CD4-positive, alpha-beta T cell treated with Interleukin-17A for 1 hour (primary cell): ENCODE results near the gene INHBC.
"Not testable (repeated sequence)": the region's sequence is repeated elsewhere in the genome, so short reads cannot be mapped to it uniquely, and the experiment has no call there.

ENCODE experiments used
- DNase-seq: peaks from one replicate; pipeline ENCODE4 v3.0.0-alpha.2; 2020

Gene INHBC

GRCh38 chr12:57488402-57489156 lies 54.0 kb downstream of the INHBC start:
- DNase-seq: no peak

GRCh38 chr12:57489157-57489641 lies 54.6 kb downstream of the INHBC start:
- DNase-seq: no peak

DNA sequence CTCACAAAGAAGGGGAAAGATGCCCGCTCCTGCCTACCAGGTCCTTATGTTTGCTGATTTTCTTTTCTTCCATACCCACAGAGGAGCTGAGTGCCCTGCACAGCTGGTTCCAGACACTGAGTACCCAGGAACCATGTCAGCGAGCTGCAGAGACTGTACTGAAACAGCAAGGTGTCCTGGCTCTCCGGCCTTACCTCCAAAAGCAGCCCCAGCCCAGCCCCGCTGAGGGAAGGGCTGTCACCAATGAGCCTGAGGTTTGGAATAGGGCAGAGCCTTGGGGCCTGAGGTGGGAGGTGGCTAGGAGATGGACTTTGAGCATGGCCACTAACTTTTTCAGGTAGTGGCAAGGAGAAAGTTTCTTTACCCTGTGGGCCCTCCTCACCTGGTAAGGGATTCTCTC lies 55.5 kb downstream of the INHBC start:
- no peak for DNase-seq

- DNase-seq: no peak
Observed at GRCh38 chr12:57491393-57492280, 57.1 kb downstream of the INHBC start.

DNA sequence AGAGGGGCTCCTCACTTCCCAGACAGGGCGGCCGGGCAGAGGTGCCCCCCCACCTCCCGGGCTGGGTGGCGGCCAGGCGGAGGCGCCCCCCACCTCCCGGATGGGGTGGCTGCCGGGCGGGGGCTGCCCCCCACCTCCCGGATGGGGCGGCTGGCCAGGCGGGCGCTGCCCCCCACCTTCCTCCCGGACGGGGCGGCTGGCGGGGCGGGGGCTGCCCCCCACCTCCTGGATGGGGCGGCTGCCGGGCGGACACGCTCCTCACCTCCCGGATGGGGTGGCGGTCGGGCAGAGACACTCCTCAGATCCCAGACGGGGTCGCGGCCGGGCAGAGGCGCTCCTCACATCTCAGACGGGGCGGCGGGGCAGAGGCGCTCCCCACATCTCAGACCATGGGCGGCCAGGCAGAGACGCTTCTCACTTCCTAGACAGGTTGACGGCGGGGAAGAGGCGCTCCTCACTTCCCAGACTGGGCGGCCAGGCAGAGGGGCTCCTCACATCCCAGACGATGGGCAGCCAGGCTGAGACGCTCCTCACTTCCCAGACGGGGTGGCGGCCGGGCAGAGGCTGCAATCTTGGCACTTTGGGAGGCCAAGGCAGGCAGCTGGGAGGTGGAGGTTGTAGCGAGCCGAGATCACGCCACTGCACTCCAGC lies 60.6 kb downstream of the INHBC start:
- not testable (repeated sequence) for DNase-seq

DNA sequence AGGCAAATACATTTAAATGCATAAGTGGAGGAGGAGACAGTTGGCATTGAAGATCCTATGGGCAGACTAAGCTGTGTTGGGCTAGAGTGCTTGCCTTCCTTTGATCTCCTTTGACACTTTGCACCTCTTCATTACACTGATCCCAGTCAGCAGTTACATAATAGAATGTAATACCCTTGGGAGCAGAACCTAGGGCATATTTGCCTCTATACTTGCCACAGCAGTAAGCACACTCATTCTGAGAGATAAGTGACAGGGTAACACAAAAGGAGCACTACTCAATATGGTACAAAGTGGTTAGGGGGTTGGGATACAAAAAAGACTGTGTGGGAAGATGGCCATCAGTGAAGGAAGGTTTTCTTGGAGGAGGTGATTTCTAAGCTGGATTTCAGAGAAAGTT lies 62.2 kb downstream of the INHBC start:
- DNase-seq: no peak

DNA sequence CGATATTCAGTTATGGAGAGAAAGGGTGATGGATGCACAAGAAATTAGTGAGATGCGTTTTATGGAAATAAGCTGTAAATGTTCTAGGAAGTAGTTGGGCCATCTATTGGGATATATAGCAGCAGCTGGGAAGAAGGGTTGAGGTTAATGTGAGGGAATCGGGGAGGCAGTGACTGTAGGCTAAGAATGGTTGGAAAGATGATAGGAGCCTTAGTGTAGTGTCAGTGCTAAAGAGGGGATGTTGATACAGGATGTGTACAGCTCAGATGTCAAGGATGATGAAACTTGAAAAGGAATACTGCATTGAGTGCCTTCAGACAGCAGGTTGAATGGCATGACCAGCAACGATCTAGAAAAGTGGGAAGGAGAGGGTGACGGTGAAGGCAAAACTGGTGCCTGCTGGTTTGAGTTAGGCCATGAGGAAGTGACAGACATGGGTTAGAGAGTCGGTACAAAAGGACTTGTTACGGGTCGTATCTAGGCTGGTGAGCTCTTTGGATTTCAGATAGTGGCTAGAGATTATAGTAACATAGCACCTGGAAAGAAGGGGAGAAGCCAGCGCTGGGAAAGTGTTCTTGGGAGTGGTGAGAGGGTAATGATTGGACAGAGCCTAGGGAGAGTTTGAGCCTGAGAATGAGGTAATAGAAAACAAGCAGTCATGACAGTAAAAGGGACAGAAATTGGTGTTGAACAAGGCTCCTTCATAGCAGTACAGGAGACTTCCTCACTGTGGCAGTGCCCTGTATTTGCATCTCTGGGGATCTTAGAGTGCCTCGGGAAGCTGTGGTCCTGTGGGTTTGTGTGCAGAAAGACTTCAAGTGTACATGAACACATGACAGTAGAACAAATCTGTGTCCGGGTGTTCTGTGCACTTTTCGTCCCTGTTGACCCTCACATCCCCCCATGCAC lies 62.9 kb downstream of the INHBC start:
- no peak for DNase-seq

DNA sequence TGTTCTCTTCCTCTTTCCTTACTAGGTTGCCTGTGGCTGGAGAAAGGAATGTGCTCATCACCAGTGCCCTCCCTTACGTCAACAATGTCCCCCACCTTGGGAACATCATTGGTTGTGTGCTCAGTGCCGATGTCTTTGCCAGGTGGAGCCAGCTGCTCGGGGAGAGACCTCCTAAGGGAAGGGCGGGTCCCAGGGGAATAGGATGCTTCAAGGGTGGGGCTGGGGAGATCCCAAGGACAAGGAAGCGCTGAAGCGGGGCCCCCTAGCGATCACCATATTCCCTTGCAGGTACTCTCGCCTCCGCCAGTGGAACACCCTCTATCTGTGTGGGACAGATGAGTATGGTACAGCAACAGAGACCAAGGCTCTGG lies 63.5 kb downstream of the INHBC start:
- no peak for DNase-seq

DNA sequence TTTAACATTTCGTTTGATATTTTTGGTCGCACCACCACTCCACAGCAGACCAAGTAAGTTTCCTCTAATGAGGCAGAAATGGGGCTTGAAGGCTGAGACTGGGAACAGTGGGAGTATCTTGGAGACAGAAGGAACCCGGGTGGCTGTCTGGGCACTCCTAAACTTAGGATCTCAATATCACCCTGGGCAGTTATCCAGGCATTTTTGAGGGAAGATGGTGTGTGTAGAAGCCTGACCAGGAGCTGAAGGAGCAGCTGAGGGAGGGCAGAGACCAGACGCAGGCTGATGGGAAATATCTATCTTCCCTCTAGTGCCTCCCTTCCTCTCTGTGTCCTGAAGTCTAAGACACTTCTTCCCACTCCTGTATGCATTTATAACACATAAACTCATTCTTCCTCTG lies 64.0 kb downstream of the INHBC start:
- no peak for DNase-seq

DNA sequence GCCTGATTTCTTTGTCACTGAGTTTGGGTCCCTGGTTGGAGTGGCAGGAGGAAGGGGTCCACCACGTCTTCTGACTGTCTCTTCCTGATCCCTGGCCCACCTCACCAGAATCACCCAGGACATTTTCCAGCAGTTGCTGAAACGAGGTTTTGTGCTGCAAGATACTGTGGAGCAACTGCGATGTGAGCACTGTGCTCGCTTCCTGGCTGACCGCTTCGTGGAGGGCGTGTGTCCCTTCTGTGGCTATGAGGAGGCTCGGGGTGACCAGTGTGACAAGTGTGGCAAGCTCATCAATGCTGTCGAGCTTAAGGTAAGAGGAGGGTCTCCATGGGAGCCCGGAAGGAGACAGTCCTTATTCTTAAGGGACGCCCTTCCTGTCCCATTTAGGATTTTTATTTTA lies 65.6 kb downstream of the INHBC start:
- no peak for DNase-seq
